Measurements from ENCODE around the gene ZNF644. TPM values are rescaled to one million over a fixed set of nuclear protein-coding genes. Genes with fewer than 3 reads are reported as not detected.

The ZNF644 gene
- polyA plus RNA-seq (2012; rRNA removed): 5.6 and 6.8 TPM in 2 replicates
- polyA plus RNA-seq (2012; cell fraction: cytosol; rRNA removed): 8.3 and 11.3 TPM in 2 replicates
- polyA plus RNA-seq (2012; cell fraction: nucleus; rRNA removed): 4.1 and 11.0 TPM in 2 replicates

GRCh38 chr1:91021686-91022517 is at the start of gene ZNF644:
TSS of gene ZNF644 (minus strand) at chr1:91022035. CDS start at chr1:90982353, 39,682 bp downstream.
- Histone ChIP-seq H3K9me3 (no peaks in the 10 kb centered on the region), H3K79me2 (ENCODE audit: insufficient read depth) (peaks cover 50% of the 10 kb centered on the region), H4K20me1 (ENCODE audit: insufficient read depth) (peaks cover 25% of the 10 kb centered on the region)
- no peak for TF ChIP-seq SMC3 (IDR thresholded peaks at IDR 0.05; ENCODE audit: low read depth, low read length)
- peak; percentile 70 for TF ChIP-seq NRF1 (IDR thresholded peaks at IDR 0.05; ENCODE audit: low read depth, low read length)
- TF ChIP-seq FOSL2 (IDR thresholded peaks at IDR 0.05; ENCODE audit: borderline replicate concordance, low read depth): no peak
- no peak for TF ChIP-seq CTCF (IDR thresholded peaks at IDR 0.05)
- no peak for TF ChIP-seq EZH2phosphoT487 (IDR thresholded peaks at IDR 0.05; ENCODE audit: borderline replicate concordance, low read depth)
- no peak for TF ChIP-seq ZBTB33 (IDR thresholded peaks at IDR 0.05; ENCODE audit: borderline replicate concordance, low read depth)
- 0 out of 2 replicates have a peak, but pooled peaks have one; percentile 52 for TF ChIP-seq USF1 (IDR thresholded peaks at IDR 0.05; ENCODE audit: borderline replicate concordance, low read depth)
- peak; percentile 62; the same call in 1 of the 2 replicates for TF ChIP-seq POLR2AphosphoS5 (IDR thresholded peaks at IDR 0.05; ENCODE audit: low read depth, low read length)
- peak; percentile 17; the same call in 1 of the 2 replicates for TF ChIP-seq SIN3A (IDR thresholded peaks at IDR 0.05; ENCODE audit: borderline replicate concordance, low read depth, low read length)
- peak; percentile 88 for TF ChIP-seq YY1 (IDR thresholded peaks at IDR 0.05; ENCODE audit: low read depth)
- TF ChIP-seq RAD21 (IDR thresholded peaks at IDR 0.05; ENCODE audit: low read length): no peak
- 0 out of 2 replicates have a peak, but pooled peaks have one; percentile 33 for TF ChIP-seq GABPA (IDR thresholded peaks at IDR 0.05; ENCODE audit: low read depth)
- TF ChIP-seq EP300 (IDR thresholded peaks at IDR 0.05; ENCODE audit: borderline replicate concordance in 1 of 2, low read depth in 1 of 2, low read length in 1 of 2): no peak; a peak in 1 of 4 replicates
- TF ChIP-seq RXRA (IDR thresholded peaks at IDR 0.05; ENCODE audit: borderline replicate concordance, low read depth): no peak
- no peak for TF ChIP-seq IRF3 (IDR thresholded peaks at IDR 0.05; ENCODE audit: low read depth, low read length)
- no peak for TF ChIP-seq GATA2 (CRISPR knock-in tag; IDR thresholded peaks at IDR 0.05)
- no peak for TF ChIP-seq REST (IDR thresholded peaks at IDR 0.05; ENCODE audit: low read depth, low read length)
- no peak for TF ChIP-seq ELF1 (IDR thresholded peaks at IDR 0.05)
- TF ChIP-seq CHD2 (IDR thresholded peaks at IDR 0.05; ENCODE audit: low read length, partially characterized antibody): no peak
- no peak for TF ChIP-seq TEAD4 (IDR thresholded peaks at IDR 0.05; ENCODE audit: borderline replicate concordance, insufficient read depth)

More at GRCh38 chr1:91021686-91022517, at the start of gene ZNF644:
- Histone ChIP-seq H3K27me3 (ENCODE audit: insufficient read depth) (no peaks in the 10 kb centered on the region), H3F3A (replicated peaks; ENCODE audit: insufficient read depth) (peaks cover 15% of the 10 kb centered on the region), H3K27ac (ENCODE audit: low read depth in 2 of 2, low read length in 1 of 2) (peak within 1 kb of the TSS; percentile 98), H3K9me2 (no peaks in the 10 kb centered on the region), H3K4me3 (ENCODE audit: low read depth in 2 of 2, low read length in 1 of 2) (peak within 1 kb of the TSS; percentile 85 to 88), H2AFZ (ENCODE audit: low read depth) (peak within 1 kb of the TSS; percentile 97), H3K4me1 (ENCODE audit: control insufficient read depth in 1 of 2, insufficient read depth in 2 of 2, low read depth in 1 of 2, low read length in 1 of 2) (peaks cover 10 to 20% of the 10 kb centered on the region in 2 experiments), H3K4me2 (peak within 1 kb of the TSS; percentile 91), H3K9ac (peak within 1 kb of the TSS; percentile 98), H3K36me3 (replicated peaks in 1 of 2; ENCODE audit: control insufficient read depth in 1 of 2, insufficient read depth in 2 of 2, low read length in 1 of 2) (peaks cover 8 to 12% of the 10 kb centered on the region in 2 experiments)
- ChIA-PET POLR2A (interaction anchor here (0.6 to 1.3 kb wide), 4 partner anchors 11 to 382 kb away, joined by 3 to 6 read pairs (median 4); partner anchors contain the start of gene HFM1), CTCF (interaction anchor here (1.0 to 2.0 kb wide), 3 partner anchors 11 to 298 kb away, joined by 3 to 8 read pairs (median 3); no protein-coding TSS in a partner anchor)
- peak; percentile 96 for DNase-seq
- 10% methylated on average over 31 of the region's 70 CpGs for WGBS (ENCODE audit: low lambda C conversion rate)
